Right lobe of liver (tissue), 4 donors: ENCODE results near the gene EPN3.

Experiments used
- POLR2A ChIP-seq: fragments of 450-650 bp; IDR thresholded peaks from one replicate; pipeline ENCODE4 v1.6.1; 2017; ENCODE audit warnings: antibody characterized with exemption, mild to moderate bottlenecking
- TF ChIP-seq, protein P1 (sequence below), 4 donors: fragments of 200-600 bp in 3 of 4; fragments of 450-650 bp in 1 of 4; IDR thresholded peaks; one replicate each; pipeline versions ENCODE4 v1.5.1 to v1.8.0; 2016 to 2022; ENCODE audit warnings: antibody characterized with exemption in 4 of 4, mild to moderate bottlenecking in 2 of 4
- donor health status: DM: no; HTN: no; CAD: no.
- donor health status: DM: no; HTN: no; CAD: no.
- donor health status: DM: no; HTN: yes; CAD: no.

DNA sequence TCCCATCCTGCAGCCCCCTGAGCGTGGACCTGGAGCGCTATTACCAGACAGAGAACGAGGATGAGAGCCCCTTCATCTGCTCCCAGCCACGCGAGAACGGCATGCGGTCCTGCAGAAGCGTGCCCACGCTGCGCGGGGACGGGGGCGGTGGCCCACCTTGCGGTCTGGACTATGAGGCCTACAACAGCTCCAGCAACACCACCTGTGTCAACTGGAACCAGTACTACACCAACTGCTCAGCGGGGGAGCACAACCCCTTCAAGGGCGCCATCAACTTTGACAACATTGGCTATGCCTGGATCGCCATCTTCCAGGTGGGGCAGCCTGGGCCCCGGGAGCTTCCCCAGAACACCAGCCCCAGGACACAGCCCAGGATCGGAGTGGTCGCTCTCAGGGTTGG, 40.0 kb downstream of the EPN3 start:
- TF ChIP-seq, protein P1, sequence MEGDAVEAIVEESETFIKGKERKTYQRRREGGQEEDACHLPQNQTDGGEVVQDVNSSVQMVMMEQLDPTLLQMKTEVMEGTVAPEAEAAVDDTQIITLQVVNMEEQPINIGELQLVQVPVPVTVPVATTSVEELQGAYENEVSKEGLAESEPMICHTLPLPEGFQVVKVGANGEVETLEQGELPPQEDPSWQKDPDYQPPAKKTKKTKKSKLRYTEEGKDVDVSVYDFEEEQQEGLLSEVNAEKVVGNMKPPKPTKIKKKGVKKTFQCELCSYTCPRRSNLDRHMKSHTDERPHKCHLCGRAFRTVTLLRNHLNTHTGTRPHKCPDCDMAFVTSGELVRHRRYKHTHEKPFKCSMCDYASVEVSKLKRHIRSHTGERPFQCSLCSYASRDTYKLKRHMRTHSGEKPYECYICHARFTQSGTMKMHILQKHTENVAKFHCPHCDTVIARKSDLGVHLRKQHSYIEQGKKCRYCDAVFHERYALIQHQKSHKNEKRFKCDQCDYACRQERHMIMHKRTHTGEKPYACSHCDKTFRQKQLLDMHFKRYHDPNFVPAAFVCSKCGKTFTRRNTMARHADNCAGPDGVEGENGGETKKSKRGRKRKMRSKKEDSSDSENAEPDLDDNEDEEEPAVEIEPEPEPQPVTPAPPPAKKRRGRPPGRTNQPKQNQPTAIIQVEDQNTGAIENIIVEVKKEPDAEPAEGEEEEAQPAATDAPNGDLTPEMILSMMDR (IDR thresholded peaks at IDR 0.05): no peak
- TF ChIP-seq POLR2A: no peak
